Measurements from ENCODE around the gene NUDT8.
"Not testable (repeated sequence)": the region's sequence is repeated elsewhere in the genome, so short reads cannot be mapped to it uniquely, and the experiment has no call there.

DNA sequence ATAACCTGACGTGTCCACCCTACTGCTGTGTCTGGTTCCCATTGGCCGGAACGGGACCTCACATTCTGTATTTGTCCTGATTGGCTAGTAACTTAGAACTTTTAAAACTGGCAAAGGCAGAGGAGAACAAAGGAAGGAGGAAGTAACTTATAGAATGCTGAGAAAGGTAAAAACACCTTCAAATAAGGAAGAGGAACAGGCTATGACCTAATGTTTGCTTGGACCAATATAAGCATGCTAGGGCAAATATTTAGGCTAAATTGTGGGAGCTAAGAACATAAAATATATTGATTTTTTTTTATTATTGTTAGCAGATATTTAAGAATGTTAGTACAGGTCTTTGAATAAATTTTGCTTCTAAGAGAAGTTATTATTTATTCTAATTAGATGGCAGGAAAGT is 7.7 kb upstream of the NUDT8 start:
- not testable (repeated sequence) for TF ChIP-seq EP300, POLR2A (IDR thresholded peaks at IDR 0.05)
- TF ChIP-seq, protein P1, sequence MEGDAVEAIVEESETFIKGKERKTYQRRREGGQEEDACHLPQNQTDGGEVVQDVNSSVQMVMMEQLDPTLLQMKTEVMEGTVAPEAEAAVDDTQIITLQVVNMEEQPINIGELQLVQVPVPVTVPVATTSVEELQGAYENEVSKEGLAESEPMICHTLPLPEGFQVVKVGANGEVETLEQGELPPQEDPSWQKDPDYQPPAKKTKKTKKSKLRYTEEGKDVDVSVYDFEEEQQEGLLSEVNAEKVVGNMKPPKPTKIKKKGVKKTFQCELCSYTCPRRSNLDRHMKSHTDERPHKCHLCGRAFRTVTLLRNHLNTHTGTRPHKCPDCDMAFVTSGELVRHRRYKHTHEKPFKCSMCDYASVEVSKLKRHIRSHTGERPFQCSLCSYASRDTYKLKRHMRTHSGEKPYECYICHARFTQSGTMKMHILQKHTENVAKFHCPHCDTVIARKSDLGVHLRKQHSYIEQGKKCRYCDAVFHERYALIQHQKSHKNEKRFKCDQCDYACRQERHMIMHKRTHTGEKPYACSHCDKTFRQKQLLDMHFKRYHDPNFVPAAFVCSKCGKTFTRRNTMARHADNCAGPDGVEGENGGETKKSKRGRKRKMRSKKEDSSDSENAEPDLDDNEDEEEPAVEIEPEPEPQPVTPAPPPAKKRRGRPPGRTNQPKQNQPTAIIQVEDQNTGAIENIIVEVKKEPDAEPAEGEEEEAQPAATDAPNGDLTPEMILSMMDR (IDR thresholded peaks at IDR 0.05): not testable (repeated sequence)
